HG02798 (cell line): Measurements from ENCODE around the gene RIF1.
"Not testable (repeated sequence)": the region's sequence is repeated elsewhere in the genome, so short reads cannot be mapped to it uniquely, and the experiment has no call there.

Source experiments
- ATAC-seq: cut with Tn5 transposase; IDR thresholded peaks from one replicate; pipeline ENCODE4 v1.9.1; 2021; ENCODE audit warnings: mild to moderate bottlenecking; ENCODE audit not compliant: unreplicated experiment, poor library complexity

RIF1 gene

GRCh38 chr2:151417650-151418049 is 7.9 kb downstream of the RIF1 start:
- ATAC-seq, result no peak

- ATAC-seq, result not testable (repeated sequence)
These were observed 12.0 kb downstream of the RIF1 start for GRCh38 chr2:151421681-151422080.

GRCh38 chr2:151422917-151423439 is 13.3 kb downstream of the RIF1 start:
- peak; percentile 81 for ATAC-seq

GRCh38 chr2:151423760-151424159 is 14.1 kb downstream of the RIF1 start:
- no peak for ATAC-seq

- ATAC-seq, result no peak
These were observed 27.9 kb downstream of the RIF1 start for GRCh38 chr2:151437630-151438029.

GRCh38 chr2:151438506-151438905 is 28.8 kb downstream of the RIF1 start:
- ATAC-seq, result no peak

- no peak for ATAC-seq
These were observed 29.4 kb downstream of the RIF1 start for GRCh38 chr2:151439127-151439526.

GRCh38 chr2:151459358-151459757 is 49.7 kb downstream of the RIF1 start:
- ATAC-seq, result no peak

GRCh38 chr2:151465771-151466170 is 56.1 kb downstream of the RIF1 start:
- no peak for ATAC-seq

GRCh38 chr2:151470556-151470955 is 60.9 kb downstream of the RIF1 start:
- no peak for ATAC-seq

- ATAC-seq, result no peak
These were observed 63.3 kb downstream of the RIF1 start for GRCh38 chr2:151472966-151473365.

- ATAC-seq, result no peak
These were observed 65.4 kb downstream of the RIF1 start for GRCh38 chr2:151475071-151475470.

GRCh38 chr2:151476287-151476686 is 66.6 kb downstream of the RIF1 start:
- ATAC-seq, result no peak

- ATAC-seq, result no peak
These were observed 68.3 kb downstream of the RIF1 start for GRCh38 chr2:151478011-151478410.

- no peak for ATAC-seq
These were observed 72.0 kb downstream of the RIF1 start for GRCh38 chr2:151481744-151482143.

- ATAC-seq, result no peak
These were observed 72.5 kb downstream of the RIF1 start for GRCh38 chr2:151482171-151482725.

GRCh38 chr2:151483546-151483945 is 73.8 kb downstream of the RIF1 start:
- ATAC-seq, result no peak

GRCh38 chr2:151484100-151484499 is 74.4 kb downstream of the RIF1 start:
- ATAC-seq, result no peak

GRCh38 chr2:151486053-151486452 is 76.4 kb downstream of the RIF1 start:
- ATAC-seq, result no peak

GRCh38 chr2:151490276-151490675 is 80.6 kb downstream of the RIF1 start:
- ATAC-seq, result no peak

GRCh38 chr2:151491496-151491895 is 81.8 kb downstream of the RIF1 start:
- no peak for ATAC-seq

- ATAC-seq, result no peak
These were observed 88.5 kb downstream of the RIF1 start for GRCh38 chr2:151498178-151498577.

GRCh38 chr2:151506170-151506569 is 96.5 kb downstream of the RIF1 start:
- ATAC-seq, result no peak
